Activated T-helper 2 cell treated with anti-CD3 and anti-CD28 coated beads, Interferon-gamma antibody, Interleukin-2, Interleukin-4, amounts not matched to agents 10 μg/mL and 5 μg/mL and 100 μg/mL, durations not matched to agents 14 hours and 24 hours and 36 hours (primary cell): ENCODE data around the gene SEMA3G. TPM values are rescaled to one million over a fixed set of nuclear protein-coding genes. Genes with fewer than 3 reads are reported as not detected.

Experiments
- DNase-seq: peaks from one replicate; pipeline ENCODE4 v3.0.0; 2021; ENCODE audit warnings: low spot score
- H3K27ac Mint-ChIP-seq: one replicate; pipeline ENCODE4 v1.8.0; 2021; ENCODE audit warnings: mixed read lengths
- H3K27me3 Mint-ChIP-seq: one replicate; pipeline ENCODE4 v1.8.0; 2021; ENCODE audit warnings: low read depth, mixed read lengths
- H3K36me3 Mint-ChIP-seq: one replicate; pipeline ENCODE4 v1.8.0; 2021; ENCODE audit warnings: low read depth, mixed read lengths
- H3K4me1 Mint-ChIP-seq: one replicate; pipeline ENCODE4 v1.8.0; 2021; ENCODE audit warnings: low read depth, mixed read lengths
- H3K4me3 Mint-ChIP-seq: one replicate; pipeline ENCODE4 v1.8.0; 2021; ENCODE audit warnings: low read depth, mild to moderate bottlenecking, moderate library complexity, mixed read lengths
- H3K9me3 Mint-ChIP-seq: one replicate; pipeline ENCODE4 v1.8.0; 2021; ENCODE audit warnings: mixed read lengths
- intact Hi-C: fragments of 100-400 bp; cut with micrococcal nuclease; formaldehyde crosslinking; loops from one replicate; pipeline ENCODE4 v1.15.1; 2023
- total RNA-seq: library from RNA; stranded (reverse); gene quantifications from 2 replicates; pipeline ENCODE4 v1.2.3, GENCODE V29; 2022

Gene SEMA3G
- total RNA-seq, 1 donor from 2014 or later: 0.30 TPM

GRCh38 chr3:52387481-52387880, 57.4 kb downstream of the SEMA3G start:
- Mint-ChIP-seq H3K27me3 (no peaks in the 10 kb centered on the region), H3K4me1 (no peaks in the 10 kb centered on the region), H3K4me3 (no peak overlapping the region), H3K36me3 (peaks cover 6% of the 10 kb centered on the region), H3K9me3 (no peaks in the 10 kb centered on the region), H3K27ac (no peak overlapping the region)
- no peak for DNase-seq
- intact Hi-C loops: no loop called here

- H3K4me3 Mint-ChIP-seq: no peak overlapping the region
- intact Hi-C loops: no loop called here
- H3K27me3 Mint-ChIP-seq: no peaks in the 10 kb centered on the region
- no peaks in the 10 kb centered on the region for H3K36me3 Mint-ChIP-seq
- H3K4me1 Mint-ChIP-seq: no peaks in the 10 kb centered on the region
- H3K27ac Mint-ChIP-seq: no peak overlapping the region
- DNase-seq: no peak
- H3K9me3 Mint-ChIP-seq: no peaks in the 10 kb centered on the region
Observed at GRCh38 chr3:52385157-52385556, 59.7 kb downstream of the SEMA3G start.

GRCh38 chr3:52384019-52384761, 60.7 kb downstream of the SEMA3G start:
- DNase-seq: no peak
- Mint-ChIP-seq H3K27ac (no peak overlapping the region), H3K27me3 (no peaks in the 10 kb centered on the region), H3K4me1 (no peaks in the 10 kb centered on the region), H3K9me3 (no peaks in the 10 kb centered on the region), H3K4me3 (no peak overlapping the region), H3K36me3 (no peaks in the 10 kb centered on the region)
- intact Hi-C loops: no loop called here

- DNase-seq: no peak
- Mint-ChIP-seq H3K4me1 (no peaks in the 10 kb centered on the region), H3K36me3 (no peaks in the 10 kb centered on the region), H3K27me3 (no peaks in the 10 kb centered on the region), H3K9me3 (no peaks in the 10 kb centered on the region), H3K4me3 (no peak overlapping the region), H3K27ac (no peak overlapping the region)
- intact Hi-C loops: no loop called here
Observed at GRCh38 chr3:52383446-52383845, 61.5 kb downstream of the SEMA3G start.

Other genes starting within 250 kb of the SEMA3G start
- 117 and 123 TPM in 2 replicates for gene ALAS1, start 246.9 kb downstream of the SEMA3G start, total RNA-seq
- 0.32 and 0.50 TPM in 2 replicates for gene TLR9, start 219.5 kb downstream of the SEMA3G start, total RNA-seq
- gene TWF2, start 205.9 kb downstream of the SEMA3G start, total RNA-seq: 89.7 and 91.1 TPM in 2 replicates
- gene PPM1M, start 199.3 kb downstream of the SEMA3G start, total RNA-seq: 44.7 and 46.4 TPM in 2 replicates
- 101 and 103 TPM in 2 replicates for gene WDR82, start 166.5 kb downstream of the SEMA3G start, total RNA-seq
- 16.6 and 16.8 TPM in 2 replicates for gene GLYCTK, start 157.3 kb downstream of the SEMA3G start, total RNA-seq
- gene DNAH1, start 128.8 kb downstream of the SEMA3G start, total RNA-seq: 9.8 and 11.1 TPM in 2 replicates
- gene BAP1, start 35.1 kb downstream of the SEMA3G start, total RNA-seq: 106 and 108 TPM in 2 replicates
- 11.5 and 12.5 TPM in 2 replicates for gene PHF7, start 34.4 kb downstream of the SEMA3G start, total RNA-seq
- gene TNNC1, start 8.9 kb upstream of the SEMA3G start, total RNA-seq: 0.34 and 0.46 TPM in 2 replicates
- 70.0 and 73.4 TPM in 2 replicates for gene NISCH, start 10.5 kb upstream of the SEMA3G start, total RNA-seq
- gene STAB1, start 50.2 kb upstream of the SEMA3G start, total RNA-seq: 0.07 TPM in 1 of 2 replicates, not detected in the other
- gene NT5DC2, start 88.8 kb upstream of the SEMA3G start, total RNA-seq: 77.9 and 88.4 TPM in 2 replicates
- gene UQCC5, start 91.5 kb upstream of the SEMA3G start, total RNA-seq: 12.5 and 16.4 TPM in 2 replicates
- 60.4 and 66.3 TPM in 2 replicates for gene PBRM1, start 240.8 kb upstream of the SEMA3G start, total RNA-seq
- 226 and 235 TPM in 2 replicates for gene GNL3, start 240.9 kb upstream of the SEMA3G start, total RNA-seq